Stimulated activated CD8-positive, alpha-beta memory T cell treated with anti-CD3 and anti-CD28 coated beads, Interleukin-12 subunit alpha, Interleukin-12 subunit beta, amount 100 ng/mL, for 24 hours (primary cell): ENCODE measurements around the gene PDCL3.

Experiments used
- DNase-seq: peaks from one replicate; pipeline ENCODE4 v3.0.0-alpha.2; 2020; ENCODE audit errors: extremely low read depth

The PDCL3 gene

GRCh38 chr2:100611079-100612029 is 48.6 kb downstream of the PDCL3 start:
- DNase-seq = no peak

- no peak for DNase-seq
Measured at GRCh38 chr2:100612388-100613000, 49.7 kb downstream of the PDCL3 start.

- DNase-seq = no peak
Measured at GRCh38 chr2:100613719-100614118, 50.9 kb downstream of the PDCL3 start.

- no peak for DNase-seq
Measured at GRCh38 chr2:100614455-100615000, 51.7 kb downstream of the PDCL3 start.

DNA sequence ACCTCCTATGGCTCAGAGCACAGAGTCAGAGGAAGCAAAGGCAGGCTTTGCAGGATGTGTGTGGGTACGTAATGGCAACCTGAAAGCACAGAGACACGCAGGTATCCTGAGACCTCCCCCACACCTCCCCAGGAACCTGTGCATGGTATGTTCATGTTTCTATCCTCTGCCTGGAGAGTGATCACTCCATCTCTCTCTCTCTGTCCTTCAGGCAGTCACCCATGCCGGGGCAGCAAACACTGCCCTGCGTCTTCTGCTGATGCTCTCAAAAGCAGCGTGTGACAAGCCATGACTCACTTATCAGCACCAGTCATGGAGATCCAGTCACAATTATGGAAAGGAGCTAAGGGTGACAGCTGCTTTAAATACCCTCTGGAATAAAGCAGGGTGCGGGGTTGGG is 52.7 kb downstream of the PDCL3 start:
- no peak for DNase-seq

GRCh38 chr2:100615886-100616285 is 53.1 kb downstream of the PDCL3 start:
- DNase-seq = no peak

- DNase-seq = no peak
Measured at GRCh38 chr2:100616841-100617390, 54.1 kb downstream of the PDCL3 start.

- no peak for DNase-seq
Measured at GRCh38 chr2:100619951-100620350, 57.2 kb downstream of the PDCL3 start.

- no peak for DNase-seq
Measured at GRCh38 chr2:100620481-100620880, 57.7 kb downstream of the PDCL3 start.

DNA sequence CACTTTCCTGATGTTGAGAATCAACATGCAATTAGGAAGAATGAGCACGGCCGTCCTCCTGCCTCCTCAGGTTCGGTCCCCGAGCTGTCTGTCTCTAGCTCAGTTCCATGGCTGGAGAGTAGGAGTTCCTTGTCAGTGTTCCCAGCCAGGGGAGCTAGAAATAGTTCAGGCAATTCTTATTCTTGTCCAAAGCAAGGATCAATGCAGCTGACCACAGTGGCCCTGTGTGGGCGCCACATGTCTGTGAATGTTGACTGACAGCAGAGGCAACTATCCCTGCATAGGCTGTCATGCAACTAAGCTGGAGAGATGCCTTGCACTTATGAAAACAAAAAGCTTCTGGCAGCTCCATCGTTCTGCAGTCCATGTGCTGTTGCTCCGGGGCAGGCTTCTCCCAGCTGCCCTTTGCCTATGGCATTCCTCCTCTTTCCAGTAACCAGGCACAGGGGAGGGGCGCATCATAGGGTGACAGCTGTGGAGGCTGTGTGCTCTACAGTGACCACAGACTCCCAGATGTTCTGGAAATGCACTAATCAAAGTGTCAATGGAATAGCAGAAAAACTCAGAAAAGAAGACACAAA is 58.7 kb downstream of the PDCL3 start:
- DNase-seq = no peak

DNA sequence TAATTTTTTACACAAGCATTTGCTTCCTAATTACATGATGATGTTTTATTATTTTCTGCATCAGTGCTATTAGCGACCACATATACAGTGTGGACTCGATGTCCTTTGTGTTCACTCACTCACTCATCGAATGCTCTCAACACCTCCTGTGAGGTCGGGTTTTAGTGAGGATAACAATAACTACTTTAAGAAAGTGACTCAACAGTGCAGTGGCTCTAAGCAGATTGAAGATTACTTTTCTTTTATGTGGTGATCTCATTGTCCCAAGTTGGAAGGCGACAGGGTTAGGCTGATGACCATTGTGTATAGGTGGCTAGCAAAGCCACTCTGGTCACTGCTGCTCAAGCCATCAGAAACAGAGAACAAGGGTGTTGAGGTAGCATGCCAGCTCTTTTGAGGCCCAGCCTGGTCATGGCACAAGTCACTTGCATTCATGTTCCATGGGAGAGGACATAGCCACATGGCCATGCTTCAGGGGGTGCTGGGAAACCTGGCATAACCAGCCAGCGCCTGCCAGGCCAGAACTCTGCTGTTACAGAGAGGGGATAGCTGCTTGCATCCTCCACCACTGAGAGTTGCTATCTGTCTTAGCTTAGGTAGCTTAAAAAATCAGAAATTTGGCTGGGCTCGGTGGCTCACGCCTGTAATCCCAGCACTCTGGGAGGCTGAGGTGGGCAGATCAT is 60.4 kb downstream of the PDCL3 start:
- no peak for DNase-seq

DNA sequence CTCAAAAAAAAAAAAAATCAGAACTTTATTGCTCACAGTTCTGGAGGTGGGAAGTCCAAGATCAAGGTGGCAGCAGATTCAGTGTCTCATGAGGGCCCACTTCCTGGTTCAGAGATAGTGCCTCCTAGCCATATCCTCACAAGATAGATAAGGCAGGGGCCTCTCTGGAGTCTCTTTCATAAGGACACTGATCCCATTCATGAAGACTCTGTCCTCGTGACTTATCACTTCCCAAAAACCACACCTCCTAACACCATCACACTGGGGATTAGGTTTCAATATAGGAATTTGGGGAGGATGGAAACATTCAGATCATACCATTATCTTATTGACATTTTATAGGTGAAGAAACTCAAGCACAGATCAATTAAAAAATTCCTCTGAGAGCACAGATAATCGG is 61.1 kb downstream of the PDCL3 start:
- DNase-seq = no peak

GRCh38 chr2:100624536-100624935 is 61.7 kb downstream of the PDCL3 start:
- no peak for DNase-seq

DNA sequence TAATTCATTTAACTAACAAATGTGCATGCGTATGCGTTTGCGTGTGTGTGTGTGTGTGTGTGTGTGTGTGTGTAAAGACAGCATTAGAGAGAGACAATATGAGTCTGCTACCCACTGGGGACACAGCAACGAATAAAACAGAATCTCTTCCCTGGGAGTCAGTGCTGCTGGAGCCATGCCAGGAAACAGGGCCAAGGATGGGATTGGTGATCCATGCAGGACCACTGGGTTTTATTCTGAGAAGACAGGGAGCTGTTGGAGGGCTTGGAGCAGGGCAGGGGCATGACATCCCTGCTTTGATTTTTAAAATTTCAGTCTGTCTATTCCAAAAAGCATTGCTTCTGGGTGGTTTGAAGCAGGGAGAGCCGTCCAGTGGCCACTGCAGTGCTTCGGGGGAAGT is 62.9 kb downstream of the PDCL3 start:
- no peak for DNase-seq
